ENCODE results near the gene NCS1.
A peak's percentile ranks its signal among the peaks of the same experiment; 100 is the strongest.

The NCS1 gene

GRCh38 chr9:130172161-130172857 is at the start of gene NCS1:
Gene NCS1, plus strand, starts transcription at chr9:130172404. Its CDS starts 260 bp downstream, at chr9:130172664.
- FAIRE-seq = no peak
- DNase-seq (ENCODE audit: insufficient read length, low spot score) = peak; percentile 76

GRCh38 chr9:130122456-130122855 is 49.7 kb upstream of the NCS1 start:
- FAIRE-seq (no peak), DNase-seq (ENCODE audit: insufficient read length, low spot score) (no peak)

GRCh38 chr9:130124085-130124860 is 47.9 kb upstream of the NCS1 start:
- DNase-seq (ENCODE audit: insufficient read length, low spot score) (no peak), FAIRE-seq (no peak)

GRCh38 chr9:130126721-130127433 is 45.3 kb upstream of the NCS1 start:
- FAIRE-seq = no peak
- no peak for DNase-seq (ENCODE audit: insufficient read length, low spot score)

GRCh38 chr9:130128251-130128650 is 44.0 kb upstream of the NCS1 start:
- FAIRE-seq (no peak), DNase-seq (ENCODE audit: insufficient read length, low spot score) (no peak)

- FAIRE-seq = no peak
- peak; percentile 53 for DNase-seq (ENCODE audit: insufficient read length, low spot score)
Observed at GRCh38 chr9:130128733-130129431, 43.3 kb upstream of the NCS1 start.

- no peak for DNase-seq (ENCODE audit: insufficient read length, low spot score)
- no peak for FAIRE-seq
Observed at GRCh38 chr9:130129432-130130061, 42.7 kb upstream of the NCS1 start.

GRCh38 chr9:130132746-130133145 is 39.5 kb upstream of the NCS1 start:
- no peak for FAIRE-seq

GRCh38 chr9:130137081-130137640 is 35.0 kb upstream of the NCS1 start:
- FAIRE-seq (no peak), DNase-seq (ENCODE audit: insufficient read length, low spot score) (no peak)

More at GRCh38 chr9:130132746-130133145, 39.5 kb upstream of the NCS1 start:
- no peak for DNase-seq (ENCODE audit: insufficient read length, low spot score)

GRCh38 chr9:130137641-130138081 is 34.5 kb upstream of the NCS1 start:
- FAIRE-seq = no peak
- DNase-seq (ENCODE audit: insufficient read length, low spot score) = no peak

- FAIRE-seq (peak; percentile 89), DNase-seq (ENCODE audit: insufficient read length, low spot score) (peak; percentile 82)
Observed at GRCh38 chr9:130138171-130138653, 34.0 kb upstream of the NCS1 start.

- no peak for DNase-seq (ENCODE audit: insufficient read length, low spot score)
- FAIRE-seq = no peak
Observed at GRCh38 chr9:130138791-130139190, 33.4 kb upstream of the NCS1 start.

GRCh38 chr9:130139251-130139650 is 33.0 kb upstream of the NCS1 start:
- FAIRE-seq (no peak), DNase-seq (ENCODE audit: insufficient read length, low spot score) (no peak)

GRCh38 chr9:130140706-130141105 is 31.5 kb upstream of the NCS1 start:
- DNase-seq (ENCODE audit: insufficient read length, low spot score) = no peak
- no peak for FAIRE-seq

GRCh38 chr9:130142056-130142455 is 30.1 kb upstream of the NCS1 start:
- FAIRE-seq (no peak), DNase-seq (ENCODE audit: insufficient read length, low spot score) (no peak)

GRCh38 chr9:130142641-130143040 is 29.6 kb upstream of the NCS1 start:
- DNase-seq (ENCODE audit: insufficient read length, low spot score) = no peak
- no peak for FAIRE-seq

GRCh38 chr9:130143279-130143893 is 28.8 kb upstream of the NCS1 start:
- no peak for FAIRE-seq
- no peak for DNase-seq (ENCODE audit: insufficient read length, low spot score)

- no peak for DNase-seq (ENCODE audit: insufficient read length, low spot score)
- FAIRE-seq = no peak
Observed at GRCh38 chr9:130143958-130144366, 28.2 kb upstream of the NCS1 start.

- DNase-seq (ENCODE audit: insufficient read length, low spot score) (no peak), FAIRE-seq (no peak)
Observed at GRCh38 chr9:130144703-130145102, 27.5 kb upstream of the NCS1 start.

All from HTR-8/SVneo (cell line).